Thyroid gland (tissue), 4 donors: ENCODE data around the gene GARIN1A.
"Not testable (repeated sequence)": the region's sequence is repeated elsewhere in the genome, so short reads cannot be mapped to it uniquely, and the experiment has no call there.

Source experiments
- CTCF ChIP-seq, 6 experiments: fragments of 200-600 bp in 3 of 6; fragments of 450-650 bp in 3 of 6; sonication (generic) in 3 of 6; IDR thresholded peaks; one replicate each; pipeline ENCODE4 v1.5.1; 2016 to 2019; ENCODE audit warnings: antibody characterized with exemption in 6 of 6, mild to moderate bottlenecking in 2 of 6, inconsistent platforms in 1 of 6, moderate library complexity in 1 of 6
- POLR2A ChIP-seq, 2 donors: fragments of 450-650 bp; IDR thresholded peaks; one replicate each; pipeline ENCODE4 v1.6.1; 2017; ENCODE audit warnings: antibody characterized with exemption in 2 of 2, mild to moderate bottlenecking in 2 of 2, moderate library complexity in 1 of 2

- TF ChIP-seq CTCF, POLR2A (IDR thresholded peaks at IDR 0.05): not testable (repeated sequence)
Measured at GRCh38 chr7:128646877-128647276, 25.2 kb upstream of the GARIN1A start.
